Kidney tubule cell (primary cell): ENCODE data around the gene TLR1.
"Not testable (repeated sequence)": the region's sequence is repeated elsewhere in the genome, so short reads cannot be mapped to it uniquely, and the experiment has no call there.

Source experiments
- DNase-seq: peaks from one replicate; pipeline ENCODE4 v3.0.0-alpha.2; 2018; ENCODE audit warnings: low spot score

The TLR1 gene

GRCh38 chr4:38774181-38774955, 30.2 kb downstream of the TLR1 start:
- no peak for DNase-seq

GRCh38 chr4:38770281-38770680, 34.3 kb downstream of the TLR1 start:
- DNase-seq = not testable (repeated sequence)

- DNase-seq = peak; percentile 24
These were observed 34.7 kb downstream of the TLR1 start for GRCh38 chr4:38769857-38770256.

DNA sequence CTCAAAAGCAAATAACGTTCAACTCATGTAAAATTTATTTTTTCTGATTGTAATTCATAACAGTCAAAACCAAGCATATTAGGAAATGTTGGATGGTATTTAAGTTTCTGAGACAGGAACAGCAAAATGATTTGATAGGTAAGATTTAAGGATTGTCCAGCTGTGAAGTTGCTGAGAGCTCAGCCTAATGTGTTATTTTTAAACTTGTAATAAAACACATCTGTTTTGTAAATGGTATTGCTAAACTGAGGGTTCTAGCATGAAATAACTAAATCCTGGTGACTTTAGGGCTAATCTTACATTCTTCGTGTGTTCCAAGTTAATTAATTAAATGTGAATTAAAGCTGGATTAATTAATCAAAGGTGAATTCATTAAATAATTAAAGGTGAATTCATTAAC, 35.1 kb downstream of the TLR1 start:
- no peak for DNase-seq

- no peak for DNase-seq
These were observed 35.6 kb downstream of the TLR1 start for GRCh38 chr4:38768968-38769394.

- DNase-seq = not testable (repeated sequence)
These were observed 37.7 kb downstream of the TLR1 start for GRCh38 chr4:38766940-38767339.

DNA sequence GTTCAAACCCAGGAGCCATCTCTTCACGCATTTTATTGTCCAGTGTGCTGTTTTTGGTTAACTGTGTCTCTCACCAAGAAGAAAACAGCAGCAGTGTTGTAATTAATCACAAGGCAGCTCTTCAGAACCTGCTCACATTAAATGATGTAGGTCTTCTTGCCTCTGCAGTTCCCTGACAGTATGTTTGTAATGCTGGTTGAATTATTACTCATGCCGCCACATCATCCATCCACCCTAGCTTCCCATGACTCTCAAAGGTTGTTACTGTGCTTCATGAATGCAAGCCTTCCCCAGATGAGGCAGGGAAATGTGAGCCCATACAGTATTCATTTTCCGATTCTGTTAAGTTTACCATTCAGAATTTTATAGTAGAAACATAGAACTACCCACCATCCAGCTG, 39.2 kb downstream of the TLR1 start:
- peak; percentile 65 for DNase-seq

- DNase-seq = no peak
These were observed 40.3 kb downstream of the TLR1 start for GRCh38 chr4:38764277-38764676.

DNA sequence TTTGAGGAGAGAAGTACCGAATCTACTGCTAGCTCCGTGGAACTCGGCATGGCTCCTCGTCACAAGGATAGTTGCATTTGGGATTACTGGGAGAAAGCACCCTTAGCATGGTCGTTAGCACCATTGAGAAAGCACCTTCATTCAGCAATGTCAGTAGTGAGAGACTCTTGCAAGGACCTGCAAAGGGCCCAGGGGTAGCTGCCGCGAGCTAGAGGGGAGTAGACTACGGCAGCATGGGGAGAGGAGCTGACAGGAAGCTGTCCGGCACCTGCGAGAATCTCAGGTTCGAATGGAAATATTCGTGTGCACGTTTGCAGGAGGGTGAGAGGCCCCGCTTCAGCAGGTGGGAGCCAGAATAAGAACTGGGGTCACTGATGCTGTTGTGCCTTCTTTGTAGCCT, 42.0 kb downstream of the TLR1 start:
- DNase-seq = no peak

GRCh38 chr4:38759790-38760122, 44.8 kb downstream of the TLR1 start:
- DNase-seq = no peak

DNA sequence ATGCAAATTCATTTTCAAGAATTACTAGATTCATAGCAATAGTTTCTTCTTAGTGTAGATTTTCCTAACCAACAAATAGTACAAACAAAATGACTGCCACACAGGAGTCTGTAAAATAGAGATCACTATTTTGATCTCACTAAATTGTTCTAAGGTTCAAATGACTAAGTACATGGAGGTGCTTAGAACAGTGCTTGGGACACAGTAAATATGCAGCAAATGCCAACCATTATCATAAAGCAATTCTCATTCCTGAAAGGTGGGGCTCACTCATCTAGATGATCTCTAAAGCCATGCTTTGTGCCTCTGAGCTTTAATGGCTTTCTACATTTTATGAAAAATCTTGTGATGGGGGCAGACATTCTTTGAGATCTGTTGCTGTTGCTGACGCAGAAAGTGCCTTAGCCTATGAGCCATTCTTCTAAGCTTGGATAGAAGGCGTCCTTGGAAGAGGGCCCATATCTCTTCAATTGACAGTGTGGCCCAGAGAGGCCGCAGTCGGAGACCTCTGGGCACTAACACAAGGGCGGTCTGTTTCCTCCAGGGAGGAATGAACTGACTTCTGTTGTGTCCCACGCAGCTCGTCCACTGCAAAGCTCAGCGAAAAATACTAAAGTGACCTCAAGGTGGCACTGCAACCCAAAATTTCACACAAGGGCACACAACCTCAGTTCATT, 45.3 kb downstream of the TLR1 start:
- peak; percentile 40 for DNase-seq

- DNase-seq = peak; percentile 47
These were observed 46.5 kb downstream of the TLR1 start for GRCh38 chr4:38757945-38758600.

DNA sequence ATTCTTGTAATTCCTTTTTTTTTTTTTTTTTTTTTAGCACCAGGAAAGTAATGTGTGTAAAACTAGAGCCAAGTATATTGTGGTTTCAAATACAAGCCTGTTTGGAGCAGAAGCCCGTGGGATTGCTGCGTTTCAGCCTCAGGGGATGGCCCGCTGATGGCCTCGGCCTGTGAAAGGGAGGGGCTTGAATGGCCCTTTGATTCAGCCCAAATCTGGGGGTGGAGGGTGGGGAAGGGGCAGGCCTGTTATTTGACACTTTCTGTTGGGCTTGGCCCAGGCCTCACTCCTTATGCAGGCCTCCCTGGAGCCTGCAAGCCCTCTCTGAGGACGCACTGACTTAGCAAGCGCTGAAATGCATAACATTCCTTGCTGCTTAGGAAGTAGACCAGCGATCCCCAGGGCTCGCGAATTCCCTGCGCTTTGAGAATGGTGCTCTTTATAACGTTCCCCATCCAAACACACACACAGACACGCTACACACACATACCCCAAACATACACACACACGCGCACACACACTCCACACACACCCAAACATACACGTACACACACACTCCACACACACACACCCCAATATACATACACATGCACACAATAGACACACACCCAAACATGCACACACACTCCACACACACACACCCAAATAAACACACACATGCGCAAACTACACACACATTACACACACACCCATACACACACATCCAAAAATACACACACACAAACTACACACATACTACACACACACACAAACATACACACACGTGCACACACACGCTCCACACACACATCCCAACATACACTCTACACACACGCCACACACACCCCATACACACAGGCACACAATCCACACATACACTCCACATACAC, 51.4 kb downstream of the TLR1 start:
- peak; percentile 91 for DNase-seq

GRCh38 chr4:38752372-38752940, 52.1 kb downstream of the TLR1 start:
- DNase-seq = peak; percentile 84

- DNase-seq = no peak
These were observed 53.1 kb downstream of the TLR1 start for GRCh38 chr4:38751341-38752010.

- DNase-seq = no peak
These were observed 55.3 kb downstream of the TLR1 start for GRCh38 chr4:38749336-38749735.

- DNase-seq = no peak
These were observed 57.0 kb downstream of the TLR1 start for GRCh38 chr4:38747629-38748028.
